HEK293T (cell line): ENCODE results near the gene MYO1A.
"Not testable (repeated sequence)": the region's sequence is repeated elsewhere in the genome, so short reads cannot be mapped to it uniquely, and the experiment has no call there.

Source experiments
- CTCF ChIA-PET: fragments of 350-600 bp; formaldehyde crosslinking; extraction: SDS; loops from one replicate; lab custom pipeline; 2021; ENCODE audit warnings: antibody characterized with exemption, inconsistent platforms; lab: Yijun Ruan, JAX
- POLR2A ChIA-PET: fragments of 350-600 bp; formaldehyde crosslinking; extraction: SDS; loops from one replicate; lab custom pipeline; 2020; ENCODE audit warnings: antibody characterized with exemption, inconsistent platforms; lab: Yijun Ruan, JAX
- DNase-seq: peaks from one replicate; pipeline ENCODE4 v3.0.0; 2012; ENCODE audit warnings: mixed read lengths; ENCODE audit errors: extremely low spot score
- ARNT ChIP-seq: fragments of 450-650 bp; IDR thresholded peaks from 2 replicates; pipeline ENCODE4 v1.6.1; 2017; ENCODE audit warnings: mild to moderate bottlenecking
- BHLHE40 ChIP-seq: fragments of 450-650 bp; IDR thresholded peaks from 2 replicates; pipeline ENCODE4 v1.6.1; 2016; ENCODE audit warnings: mild to moderate bottlenecking, moderate library complexity, borderline replicate concordance
- CTBP1 ChIP-seq: fragments of 450-650 bp; IDR thresholded peaks from 2 replicates; pipeline ENCODE4 v1.6.1; 2016; ENCODE audit warnings: borderline replicate concordance
- ELF4 ChIP-seq: fragments of 450-650 bp; IDR thresholded peaks from 2 replicates; pipeline ENCODE4 v1.6.1; 2017; ENCODE audit warnings: antibody characterized with exemption
- FOXA1 ChIP-seq: fragments of 450-650 bp; IDR thresholded peaks from 2 replicates; pipeline ENCODE4 v1.6.1; 2016; ENCODE audit warnings: mild to moderate bottlenecking
- FOXK2 ChIP-seq: fragments of 450-650 bp; IDR thresholded peaks from 2 replicates; pipeline ENCODE4 v1.6.1; 2016; ENCODE audit warnings: mild to moderate bottlenecking
- FOXM1 ChIP-seq: fragments of 450-650 bp; IDR thresholded peaks from 2 replicates; pipeline ENCODE4 v1.6.1; 2017; ENCODE audit warnings: mild to moderate bottlenecking, borderline replicate concordance
- HDGF ChIP-seq: fragments of 450-650 bp; IDR thresholded peaks from 2 replicates; pipeline ENCODE4 v1.6.1; 2017; ENCODE audit warnings: antibody characterized with exemption, borderline replicate concordance
- L3MBTL2 ChIP-seq: fragments of 450-650 bp; conservative IDR thresholded peaks from 2 replicates; pipeline ENCODE4 v1.6.1; 2016; ENCODE audit warnings: mild to moderate bottlenecking
- LEF1 ChIP-seq: fragments of 450-650 bp; IDR thresholded peaks from 2 replicates; pipeline ENCODE4 v1.6.1; 2017; ENCODE audit warnings: mild to moderate bottlenecking, borderline replicate concordance
- NFRKB ChIP-seq: fragments of 450-650 bp; IDR thresholded peaks from 2 replicates; pipeline ENCODE4 v1.6.1; 2016; ENCODE audit warnings: mild to moderate bottlenecking, moderate library complexity
- SP1 ChIP-seq: fragments of 450-650 bp; IDR thresholded peaks from 2 replicates; pipeline ENCODE4 v1.6.1; 2017
- SUZ12 ChIP-seq: fragments of 450-650 bp; IDR thresholded peaks from 2 replicates; pipeline ENCODE4 v1.6.1; 2016; ENCODE audit warnings: mild to moderate bottlenecking
- TARDBP ChIP-seq: fragments of 450-650 bp; IDR thresholded peaks from 2 replicates; pipeline ENCODE4 v1.6.1; 2016
- ZNF384 ChIP-seq: fragments of 450-650 bp; IDR thresholded peaks from 2 replicates; pipeline ENCODE4 v1.6.1; 2016
- TF ChIP-seq, protein P1 (sequence below): fragments of 450-650 bp; IDR thresholded peaks from 2 replicates; pipeline ENCODE4 v1.6.1; 2016

Gene MYO1A

DNA sequence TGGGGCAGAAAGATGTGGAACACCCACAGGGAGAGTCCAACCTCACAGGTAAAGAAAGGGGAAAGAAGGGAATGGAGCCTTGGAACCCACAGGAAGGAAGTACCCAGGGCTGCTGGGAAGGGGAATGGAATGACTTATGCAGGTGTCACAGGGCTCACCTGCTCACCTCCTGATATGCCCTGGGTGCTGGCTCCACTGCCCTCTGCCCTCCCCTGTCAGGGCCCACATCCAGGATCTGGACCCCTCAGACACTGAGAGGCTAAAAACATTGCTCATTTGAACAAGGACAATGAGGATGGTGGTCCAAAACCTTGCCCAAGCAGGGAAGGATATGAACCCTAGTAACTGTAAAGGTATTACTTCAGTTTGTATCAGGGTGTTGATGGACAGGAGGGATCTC is 62.9 kb downstream of the MYO1A start:
- CTCF ChIA-PET, result interaction anchor here (0.6 to 1.8 kb wide), 3 partner anchors 14 to 508 kb away, joined by 3 to 14 read pairs (median 9); no protein-coding TSS in a partner anchor
- no peak for DNase-seq
- POLR2A ChIA-PET, result no interaction called here
- TF ChIP-seq ZNF384 (no peak), BHLHE40 (no peak), FOXK2 (no peak), ELF4 (no peak), SP1 (no peak), NFRKB (no peak), LEF1 (no peak), FOXM1 (no peak), HDGF (no peak), CTBP1 (no peak), L3MBTL2 (no peak), TARDBP (no peak)

- DNase-seq, result not testable (repeated sequence)
- CTCF ChIA-PET, result interaction anchor here (0.6 kb wide), 1 partner anchor 38 kb away, joined by 3 read pairs; no protein-coding TSS in a partner anchor
These were observed 64.2 kb downstream of the MYO1A start for GRCh38 chr12:56985714-56986113.

GRCh38 chr12:56983386-56983785 is 66.5 kb downstream of the MYO1A start:
- CTCF ChIA-PET, result no interaction called here
- no peak for DNase-seq
- TF ChIP-seq SP1 (no peak), SUZ12 (no peak), NFRKB (no peak), LEF1 (no peak), ARNT (no peak), FOXM1 (no peak), L3MBTL2 (no peak), FOXA1 (no peak), TARDBP (no peak), BHLHE40 (no peak), CTBP1 (no peak), HDGF (no peak), ZNF384 (no peak), ELF4 (no peak), FOXK2 (no peak)
- TF ChIP-seq, protein P1, sequence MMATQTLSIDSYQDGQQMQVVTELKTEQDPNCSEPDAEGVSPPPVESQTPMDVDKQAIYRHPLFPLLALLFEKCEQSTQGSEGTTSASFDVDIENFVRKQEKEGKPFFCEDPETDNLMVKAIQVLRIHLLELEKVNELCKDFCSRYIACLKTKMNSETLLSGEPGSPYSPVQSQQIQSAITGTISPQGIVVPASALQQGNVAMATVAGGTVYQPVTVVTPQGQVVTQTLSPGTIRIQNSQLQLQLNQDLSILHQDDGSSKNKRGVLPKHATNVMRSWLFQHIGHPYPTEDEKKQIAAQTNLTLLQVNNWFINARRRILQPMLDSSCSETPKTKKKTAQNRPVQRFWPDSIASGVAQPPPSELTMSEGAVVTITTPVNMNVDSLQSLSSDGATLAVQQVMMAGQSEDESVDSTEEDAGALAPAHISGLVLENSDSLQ, result no peak
- POLR2A ChIA-PET, result no interaction called here

More at GRCh38 chr12:56985714-56986113, 64.2 kb downstream of the MYO1A start:
- POLR2A ChIA-PET, result not testable (repeated sequence)

- CTCF ChIA-PET, DNase-seq, POLR2A ChIA-PET: not testable (repeated sequence)
These were observed 67.2 kb downstream of the MYO1A start for GRCh38 chr12:56982578-56983236.

- no peak for DNase-seq
- no peak for TF ChIP-seq NFRKB
- no peak for TF ChIP-seq TARDBP
- TF ChIP-seq CTBP1, result no peak
- TF ChIP-seq ELF4, result no peak
- no peak for TF ChIP-seq FOXK2
- no peak for TF ChIP-seq ZNF384
- TF ChIP-seq L3MBTL2, result no peak
- no peak for TF ChIP-seq SUZ12
- TF ChIP-seq HDGF, result no peak
- TF ChIP-seq ARNT, result no peak
- ChIA-PET CTCF (no interaction called here), POLR2A (no interaction called here)
These were observed 68.9 kb downstream of the MYO1A start for GRCh38 chr12:56980941-56981530.

DNA sequence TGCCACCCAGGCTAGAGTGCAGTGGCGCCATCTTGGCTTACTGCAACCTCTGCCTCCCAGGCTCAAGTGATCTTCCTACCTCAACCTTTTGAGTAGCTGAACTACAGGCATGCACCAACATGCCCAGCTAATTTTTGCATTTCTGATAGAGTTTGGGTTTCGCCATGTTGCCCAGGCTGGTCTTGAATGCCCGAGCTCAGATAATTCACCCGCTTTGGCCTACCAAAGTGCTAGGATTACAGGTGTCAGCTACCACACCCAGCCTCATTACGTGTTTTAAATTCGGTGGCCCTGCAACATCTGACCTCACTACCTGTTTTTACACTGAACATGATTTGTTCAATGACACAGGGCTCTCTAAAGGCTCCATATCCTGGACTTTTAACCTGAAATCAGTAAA is 69.7 kb downstream of the MYO1A start:
- TF ChIP-seq TARDBP (no peak), ARNT (no peak), SP1 (no peak), FOXK2 (no peak), FOXM1 (no peak), ZNF384 (no peak), LEF1 (no peak), HDGF (no peak), ELF4 (no peak), BHLHE40 (no peak), L3MBTL2 (no peak), CTBP1 (no peak), FOXA1 (no peak), NFRKB (no peak), SUZ12 (no peak)
- TF ChIP-seq, protein P1, result no peak
- POLR2A ChIA-PET, result no interaction called here
- no peak for DNase-seq
- CTCF ChIA-PET, result no interaction called here

DNA sequence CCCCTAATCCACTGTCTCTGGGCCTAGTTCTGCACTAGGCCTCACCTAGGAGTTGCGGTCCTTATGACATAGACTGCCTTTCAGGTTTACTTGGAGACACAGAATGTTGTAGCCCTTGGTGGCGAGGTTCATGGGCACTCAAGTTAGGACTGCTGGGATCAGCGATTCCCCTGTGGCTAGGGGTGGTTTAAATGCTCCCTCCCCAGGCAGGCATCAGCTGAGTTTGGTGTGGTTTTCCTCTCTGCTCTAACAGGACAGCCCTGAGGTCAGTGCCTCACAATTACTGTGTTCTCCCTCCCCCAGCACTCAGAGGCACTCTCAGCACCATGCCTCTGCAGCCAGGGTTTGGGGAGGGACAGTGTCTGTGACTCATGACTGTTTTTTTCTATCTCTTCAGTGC is 70.3 kb downstream of the MYO1A start:
- TF ChIP-seq HDGF, result no peak
- no peak for TF ChIP-seq SP1
- TF ChIP-seq SUZ12, result no peak
- no peak for TF ChIP-seq TARDBP
- TF ChIP-seq ARNT, result no peak
- no peak for TF ChIP-seq CTBP1
- TF ChIP-seq FOXK2, result no peak
- no peak for TF ChIP-seq BHLHE40
- TF ChIP-seq, protein P1, result no peak
- no peak for TF ChIP-seq L3MBTL2
- ChIA-PET POLR2A (no interaction called here), CTCF (no interaction called here)
- no peak for DNase-seq
